Lung (tissue), 12 donors: ENCODE measurements around the gene AK2. TPM values are rescaled to one million over a fixed set of nuclear protein-coding genes. Genes with fewer than 3 reads are reported as not detected.

ENCODE experiments used
- ATAC-seq: fragments of 200-7000 bp; cut with Tn5 transposase; one replicate; pipeline ENCODE4 v1.9.1; 2020; ENCODE audit warnings: moderate number of reproducible peaks; ENCODE audit not compliant: insufficient read depth, low FRiP score
- DNase-seq, 3 donors: peaks; one replicate each; pipeline ENCODE4 v3.0.0-alpha.2; 2013 to 2017
- H3K27ac ChIP-seq, 2 donors: one replicate each; pipeline ENCODE4 v1.5.1; 2013; ENCODE audit warnings: mild to moderate bottlenecking in 2 of 2, moderate library complexity in 2 of 2, control low read depth in 1 of 2, inconsistent platforms in 1 of 2, low read depth in 1 of 2, low read length in 1 of 2
- H3K27me3 ChIP-seq, 3 donors: one replicate each; pipeline ENCODE4 v1.5.1; 2013; ENCODE audit warnings: low read length in 2 of 3; ENCODE audit not compliant: control insufficient read depth in 3 of 3, insufficient read depth in 3 of 3
- H3K36me3 ChIP-seq, 4 donors: one replicate each; pipeline ENCODE4 v1.5.1; 2013; ENCODE audit warnings: low read length in 4 of 4, mild to moderate bottlenecking in 1 of 4, moderate library complexity in 1 of 4; ENCODE audit not compliant: control insufficient read depth in 4 of 4, insufficient read depth in 4 of 4
- H3K4me1 ChIP-seq, 5 donors: one replicate each; pipeline ENCODE4 v1.5.1; 2013; ENCODE audit warnings: low read length in 5 of 5, mild to moderate bottlenecking in 2 of 5, moderate library complexity in 1 of 5; ENCODE audit not compliant: control insufficient read depth in 5 of 5, insufficient read depth in 5 of 5
- H3K4me3 ChIP-seq: one replicate; pipeline ENCODE4 v1.5.1; 2013; ENCODE audit warnings: mild to moderate bottlenecking, control low read depth, moderate library complexity
- H3K9ac ChIP-seq, 2 donors: one replicate each; pipeline ENCODE4 v1.5.1; 2013; ENCODE audit warnings: low read length in 2 of 2, control low read depth in 1 of 2; ENCODE audit not compliant: insufficient read depth in 1 of 2
- H3K9me3 ChIP-seq, 4 donors: one replicate each; pipeline ENCODE4 v1.5.1; 2013; ENCODE audit warnings: low read length in 3 of 4, mild to moderate bottlenecking in 1 of 4, moderate library complexity in 1 of 4; ENCODE audit not compliant: control insufficient read depth in 4 of 4, insufficient read depth in 3 of 4
- WGBS, 2 donors: extraction: QIAGEN DNeasy Blood & Tissue Kit; methylation state at CpG; one replicate each; pipeline ENCODE4 v1.1.7; 2013; 5-methylcytosine and 5-hydroxymethylcytosine counted together
- polyA plus RNA-seq, 2 donors: library from polyadenylated mRNA; stranded (reverse); fragments of 200-250 nt; gene quantifications; one replicate each; pipeline ENCODE4 v1.2.1, GENCODE V29; 2013
- total RNA-seq, 2 donors: library from RNA; depleted of rRNA in 1 of 2; stranded (reverse); fragments of >200 nt in 1 of 2; gene quantifications; one replicate each; pipeline ENCODE4 v1.2.1, GENCODE V29; 2014 to 2021
- TF ChIP-seq, protein P1 (sequence below): IDR thresholded peaks from 2 replicates; pipeline ENCODE4 v1.5.1; 2012; ENCODE audit warnings: mild to moderate bottlenecking; ENCODE audit errors: control extremely low read depth, extremely low read depth
- donor health status: control.
- donor health status: control.
- donor health status: Bipolar disorder and iron deficiency.
- donor health status: healthy.
- donor health status: DM: yes; HTN: yes; CAD: no.

AK2 gene
- total and polyA plus RNA-seq, 4 donors, result 86.8 to 127 (median 101) TPM

DNA sequence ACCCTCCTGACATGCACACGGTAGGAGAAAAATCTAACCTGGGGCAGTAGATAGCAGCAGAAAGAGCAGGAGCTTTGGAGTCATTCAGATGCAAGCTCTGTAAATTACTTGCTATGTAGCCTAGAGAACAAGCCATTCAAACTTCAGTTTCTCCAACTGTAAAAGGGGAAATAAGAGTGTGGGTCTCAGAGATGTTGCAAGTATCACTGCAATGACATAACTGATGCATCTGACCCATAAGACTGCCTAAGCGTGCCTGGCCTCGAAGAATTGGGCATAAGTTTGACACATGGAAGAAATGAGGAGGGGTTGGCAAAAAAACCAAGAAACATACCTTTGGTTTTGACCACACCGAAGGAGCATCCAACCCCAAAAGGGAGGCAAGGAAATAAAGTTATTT lies 5.2 kb downstream of the AK2 start:
- DNase-seq (no peak), ATAC-seq (no peak)
- H3K27ac ChIP-seq, result no peak overlapping the region
- H3K9me3 ChIP-seq, result no peaks in the 10 kb centered on the region
- WGBS, 2 donors, result 49 to 78% methylated on average over 4 of the region's 4 CpGs
- TF ChIP-seq, protein P1, sequence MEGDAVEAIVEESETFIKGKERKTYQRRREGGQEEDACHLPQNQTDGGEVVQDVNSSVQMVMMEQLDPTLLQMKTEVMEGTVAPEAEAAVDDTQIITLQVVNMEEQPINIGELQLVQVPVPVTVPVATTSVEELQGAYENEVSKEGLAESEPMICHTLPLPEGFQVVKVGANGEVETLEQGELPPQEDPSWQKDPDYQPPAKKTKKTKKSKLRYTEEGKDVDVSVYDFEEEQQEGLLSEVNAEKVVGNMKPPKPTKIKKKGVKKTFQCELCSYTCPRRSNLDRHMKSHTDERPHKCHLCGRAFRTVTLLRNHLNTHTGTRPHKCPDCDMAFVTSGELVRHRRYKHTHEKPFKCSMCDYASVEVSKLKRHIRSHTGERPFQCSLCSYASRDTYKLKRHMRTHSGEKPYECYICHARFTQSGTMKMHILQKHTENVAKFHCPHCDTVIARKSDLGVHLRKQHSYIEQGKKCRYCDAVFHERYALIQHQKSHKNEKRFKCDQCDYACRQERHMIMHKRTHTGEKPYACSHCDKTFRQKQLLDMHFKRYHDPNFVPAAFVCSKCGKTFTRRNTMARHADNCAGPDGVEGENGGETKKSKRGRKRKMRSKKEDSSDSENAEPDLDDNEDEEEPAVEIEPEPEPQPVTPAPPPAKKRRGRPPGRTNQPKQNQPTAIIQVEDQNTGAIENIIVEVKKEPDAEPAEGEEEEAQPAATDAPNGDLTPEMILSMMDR, result no peak
- no peak overlapping the region for H3K9ac ChIP-seq
- peaks cover 0 to 7% (median 2%) of the 10 kb centered on the region in 4 donors for H3K36me3 ChIP-seq
- H3K4me1 ChIP-seq, result peaks cover 0 to 28% (median 8%) of the 10 kb centered on the region in 5 donors
- no peak overlapping the region for H3K4me3 ChIP-seq
- no peaks in the 10 kb centered on the region for H3K27me3 ChIP-seq

- no peak overlapping the region for H3K9ac ChIP-seq
- peaks cover 0 to 7% (median under 1%) of the 10 kb centered on the region in 4 donors for H3K36me3 ChIP-seq
- TF ChIP-seq, protein P1, result no peak
- H3K4me1 ChIP-seq, result peaks cover 0 to 26% (median 5%) of the 10 kb centered on the region in 5 donors
- DNase-seq, result peak in 1 of 3 donors; percentile 28
- no peak for ATAC-seq
- no peaks in the 10 kb centered on the region for H3K27me3 ChIP-seq
- H3K4me3 ChIP-seq, result no peak overlapping the region
- no peaks in the 10 kb centered on the region for H3K9me3 ChIP-seq
- peak overlapping the region in 1 of 2 donors; percentile 70 for H3K27ac ChIP-seq
- 69 to 82% methylated on average over 2 of the region's 2 CpGs for WGBS, 2 donors
Observed at GRCh38 chr1:33030575-33030974, 6.1 kb downstream of the AK2 start.

DNA sequence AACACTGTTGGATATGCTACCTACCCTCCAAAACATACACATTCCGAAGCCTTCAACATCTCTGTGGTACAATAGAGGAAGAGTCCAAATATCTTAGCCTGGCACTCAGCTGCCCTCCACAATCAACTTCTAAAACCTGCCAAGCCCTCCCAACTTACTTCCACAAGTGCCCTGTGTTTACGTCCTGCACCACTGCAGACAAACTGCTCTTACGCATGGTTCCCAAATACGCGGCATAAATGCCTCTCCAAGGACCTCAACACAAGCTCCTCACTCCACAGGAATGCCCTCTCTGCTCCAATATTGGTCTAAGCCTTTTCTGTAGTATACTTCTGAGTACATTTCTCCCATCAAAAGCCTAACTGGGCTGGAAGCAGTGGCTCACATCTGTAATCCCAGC lies 6.8 kb downstream of the AK2 start:
- Histone ChIP-seq H3K36me3 (peaks cover 0 to 7% (median 2%) of the 10 kb centered on the region in 4 donors), H3K9me3 (no peaks in the 10 kb centered on the region), H3K9ac (no peak overlapping the region), H3K27ac (peak overlapping the region in 1 of 2 donors; percentile 70), H3K4me3 (no peak overlapping the region), H3K4me1 (peaks cover 0 to 25% (median 5%) of the 10 kb centered on the region in 5 donors), H3K27me3 (no peaks in the 10 kb centered on the region)
- DNase-seq, result no peak
- WGBS, 2 donors, result 73 to 82% methylated on average over 5 of the region's 5 CpGs
- TF ChIP-seq, protein P1, result no peak
- no peak for ATAC-seq

DNA sequence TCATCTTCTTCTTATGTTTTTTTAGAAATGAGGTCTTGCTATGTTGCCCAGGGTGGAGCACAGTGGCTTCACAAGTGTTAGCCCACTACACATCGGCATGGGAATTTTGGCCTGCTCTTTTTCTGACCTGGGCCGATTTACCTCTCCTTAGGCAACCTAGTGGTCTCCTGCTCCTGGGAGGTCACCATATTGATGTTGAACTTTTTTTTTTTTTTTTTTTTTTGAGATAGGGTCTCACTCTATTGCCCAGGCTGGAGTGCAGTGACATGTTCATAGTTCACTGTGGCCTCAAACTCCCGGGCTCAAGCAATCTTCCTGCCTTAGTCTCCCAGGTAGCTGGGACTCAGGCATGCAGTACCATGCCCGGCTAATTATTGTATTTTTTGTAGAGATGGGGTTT lies 7.5 kb downstream of the AK2 start:
- WGBS, 2 donors, result 89 to 92% methylated on average over 4 of the region's 4 CpGs
- peaks cover 0 to 23% (median 4%) of the 10 kb centered on the region in 5 donors for H3K4me1 ChIP-seq
- DNase-seq (no peak), ATAC-seq (no peak)
- H3K27me3 ChIP-seq, result no peaks in the 10 kb centered on the region
- no peak overlapping the region for H3K4me3 ChIP-seq
- TF ChIP-seq, protein P1, result no peak
- peaks cover 0 to 11% (median 2%) of the 10 kb centered on the region in 4 donors for H3K36me3 ChIP-seq
- H3K27ac ChIP-seq, result peak overlapping the region in 1 of 2 donors; percentile 70
- no peak overlapping the region for H3K9ac ChIP-seq
- H3K9me3 ChIP-seq, result no peaks in the 10 kb centered on the region
